MM.1S (cell line): Measurements from ENCODE around the gene LBHD1.

Experiments
- DNase-seq: peaks from one replicate; pipeline ENCODE4 v3.0.0-alpha.2; 2015
- H2AFZ ChIP-seq: fragments of 300-600 bp; sonication (generic); 2 replicates; pipeline ENCODE4 v1.6.0; 2016; ENCODE audit warnings: antibody characterized with exemption, low read length
- H3F3A ChIP-seq: fragments of 300-600 bp; sonication (generic); 2 replicates; pipeline ENCODE4 v1.6.1; 2016; ENCODE audit warnings: mild to moderate bottlenecking, antibody characterized with exemption, low read length, moderate library complexity, mixed read lengths; ENCODE audit not compliant: insufficient read depth
- H3K27ac ChIP-seq: fragments of 300-600 bp; sonication (generic); 2 replicates; pipeline ENCODE4 v1.5.1; 2016; ENCODE audit warnings: mild to moderate bottlenecking, low read length
- H3K27me3 ChIP-seq: fragments of 300-600 bp; sonication (generic); replicated peaks from 2 replicates; pipeline ENCODE4 v1.6.0; 2016; ENCODE audit warnings: low read length; ENCODE audit not compliant: insufficient read depth
- H3K36me3 ChIP-seq: fragments of 300-600 bp; sonication (generic); replicated peaks from 2 replicates; pipeline ENCODE4 v1.6.1; 2016; ENCODE audit warnings: mild to moderate bottlenecking, low read length, mixed read lengths; ENCODE audit not compliant: insufficient read depth
- H3K4me1 ChIP-seq: fragments of 300-600 bp; sonication (generic); 2 replicates; pipeline ENCODE4 v1.6.1; 2016; ENCODE audit warnings: low read length, mixed read lengths
- H3K4me2 ChIP-seq: fragments of 300-600 bp; sonication (generic); 2 replicates; pipeline ENCODE4 v1.6.0; 2016; ENCODE audit warnings: low read depth, low read length
- H3K4me3 ChIP-seq: fragments of 300-600 bp; sonication (generic); 2 replicates; pipeline ENCODE4 v1.5.1; 2016; ENCODE audit warnings: low read length, mixed read lengths
- H3K79me2 ChIP-seq: fragments of 300-600 bp; sonication (generic); 2 replicates; pipeline ENCODE4 v1.6.1; 2016; ENCODE audit warnings: mixed run types, low read length, mixed read lengths
- H3K9ac ChIP-seq: fragments of 300-600 bp; sonication (generic); 2 replicates; pipeline ENCODE4 v1.6.1; 2016; ENCODE audit warnings: low read length, mixed read lengths
- H3K9me2 ChIP-seq: fragments of 300-600 bp; sonication (generic); replicated peaks from 2 replicates; pipeline ENCODE4 v1.6.1; 2016; ENCODE audit warnings: mild to moderate bottlenecking, low read length, mixed read lengths; ENCODE audit not compliant: insufficient read depth
- H3K9me3 ChIP-seq: fragments of 300-600 bp; sonication (generic); replicated peaks from 2 replicates; pipeline ENCODE4 v1.6.1; 2016; ENCODE audit warnings: mild to moderate bottlenecking, low read length, mixed read lengths; ENCODE audit not compliant: insufficient read depth
- H4K20me1 ChIP-seq: fragments of 300-600 bp; sonication (generic); 2 replicates; pipeline ENCODE4 v1.6.1; 2016; ENCODE audit warnings: mild to moderate bottlenecking, low read length, moderate library complexity, mixed read lengths; ENCODE audit not compliant: insufficient read depth
- CTCF ChIP-seq: fragments of 300-600 bp; sonication (generic); IDR thresholded peaks from 2 replicates; pipeline ENCODE4 v1.5.1; 2016; ENCODE audit warnings: antibody characterized with exemption, low read length, mixed read lengths
- EZH2 ChIP-seq: fragments of 300-600 bp; sonication (generic); optimal IDR thresholded peaks from 2 replicates; pipeline ENCODE3; 2017; ENCODE audit warnings: low read depth, mild to moderate bottlenecking, antibody characterized with exemption, low read length, mixed read lengths
- EZH2phosphoT487 ChIP-seq: fragments of 300-600 bp; sonication (generic); IDR thresholded peaks from 2 replicates; pipeline ENCODE4 v1.6.1; 2018; ENCODE audit warnings: antibody characterized with exemption, low read length

Gene LBHD1

DNA sequence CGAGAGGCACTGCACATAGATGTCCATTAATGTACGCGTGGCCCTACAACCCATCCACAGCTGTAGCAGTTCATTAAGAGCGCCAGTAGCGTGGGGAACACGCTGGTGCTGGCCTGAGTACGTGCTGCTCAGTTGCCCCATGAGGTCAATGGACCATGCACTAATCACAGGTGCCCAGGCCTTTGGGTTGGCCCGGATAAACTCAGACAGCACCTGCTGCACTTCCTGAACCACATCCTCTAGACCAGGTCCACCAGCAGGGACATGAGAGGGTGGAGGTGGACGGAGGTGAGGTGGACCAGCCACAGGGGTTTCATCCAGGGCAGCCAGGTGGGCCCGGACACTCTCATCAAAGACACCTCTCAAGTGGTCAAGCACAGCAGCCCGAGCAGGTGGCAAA is 22.6 kb downstream of the LBHD1 start:
- Histone ChIP-seq H2AFZ (no peak overlapping the region), H4K20me1 (no peaks in the 10 kb centered on the region), H3F3A (peaks cover 12% of the 10 kb centered on the region), H3K4me1 (peaks cover 13% of the 10 kb centered on the region), H3K4me2 (no peak overlapping the region), H3K79me2 (peaks cover 53% of the 10 kb centered on the region), H3K9me3 (no peaks in the 10 kb centered on the region), H3K36me3 (no peaks in the 10 kb centered on the region), H3K27me3 (no peaks in the 10 kb centered on the region), H3K9ac (no peak overlapping the region), H3K9me2 (no peaks in the 10 kb centered on the region), H3K27ac (no peak overlapping the region), H3K4me3 (no peak overlapping the region)
- TF ChIP-seq EZH2phosphoT487 (no peak), EZH2 (no peak), CTCF (no peak)
- no peak for DNase-seq

- 0 out of 2 replicates have a peak, but pooled peaks cover 3% of the 10 kb centered on the region for H3K36me3 ChIP-seq
- no peak for DNase-seq
- H3K4me3 ChIP-seq: no peak overlapping the region
- H3K9me2 ChIP-seq: no peaks in the 10 kb centered on the region
- H3K4me2 ChIP-seq: no peak overlapping the region
- H2AFZ ChIP-seq: no peak overlapping the region
- peaks cover 59% of the 10 kb centered on the region for H3K79me2 ChIP-seq
- no peaks in the 10 kb centered on the region for H3K9me3 ChIP-seq
- no peak overlapping the region for H3K27ac ChIP-seq
- no peaks in the 10 kb centered on the region for H4K20me1 ChIP-seq
- TF ChIP-seq EZH2phosphoT487 (no peak), CTCF (no peak), EZH2 (no peak)
- H3K27me3 ChIP-seq: no peaks in the 10 kb centered on the region
- H3F3A ChIP-seq: peaks cover 8% of the 10 kb centered on the region
- H3K9ac ChIP-seq: no peak overlapping the region
- peaks cover 9% of the 10 kb centered on the region for H3K4me1 ChIP-seq
These were observed 23.1 kb downstream of the LBHD1 start for GRCh38 chr11:62648967-62649364.

DNA sequence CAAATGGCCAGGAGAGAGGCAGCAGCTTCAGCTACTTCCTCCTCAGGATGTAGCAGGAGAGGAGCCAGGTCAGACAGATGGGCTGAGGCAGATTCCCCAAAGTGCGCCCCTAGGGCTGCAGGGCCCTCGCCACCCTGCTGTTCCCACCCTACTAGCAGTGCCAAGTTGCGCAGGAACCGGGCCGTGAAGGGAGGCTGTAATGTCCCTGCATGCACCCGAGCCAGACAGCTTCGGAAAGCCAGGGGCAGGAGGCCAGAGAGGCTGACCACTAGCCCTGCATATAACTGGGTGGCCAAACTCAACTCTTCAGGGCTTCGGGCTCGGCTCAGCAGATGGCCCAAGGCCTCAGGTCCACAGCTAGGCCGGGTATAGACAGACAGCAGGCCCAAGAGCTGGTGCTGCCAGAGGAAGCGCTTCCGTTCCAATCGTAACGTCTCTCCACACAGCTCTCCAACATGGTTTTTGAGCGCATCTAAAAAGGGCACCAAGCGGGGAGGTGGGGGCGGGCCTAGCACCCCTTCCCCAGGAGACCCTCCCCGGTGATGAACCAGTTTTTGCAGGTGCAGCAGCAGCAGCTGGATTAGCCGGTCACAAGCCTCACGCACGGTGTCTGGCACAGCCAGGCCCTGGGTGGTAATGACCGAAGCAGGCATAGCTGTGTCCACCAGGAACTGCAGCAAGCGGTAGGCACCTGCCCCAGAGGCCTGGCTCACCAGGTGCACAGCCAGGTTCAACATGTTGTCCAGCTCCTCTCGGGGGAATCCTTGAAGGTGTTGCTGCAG is 23.7 kb downstream of the LBHD1 start:
- TF ChIP-seq EZH2: no peak
- no peak for TF ChIP-seq EZH2phosphoT487
- no peak for TF ChIP-seq CTCF
- H3F3A ChIP-seq: peaks cover 7% of the 10 kb centered on the region
- H3K79me2 ChIP-seq: peaks cover 64% of the 10 kb centered on the region
- no peak overlapping the region for H3K4me3 ChIP-seq
- no peak for DNase-seq
- no peak overlapping the region for H3K9ac ChIP-seq
- no peak overlapping the region for H3K27ac ChIP-seq
- H3K9me2 ChIP-seq: no peaks in the 10 kb centered on the region
- H3K27me3 ChIP-seq: no peaks in the 10 kb centered on the region
- peaks cover 9% of the 10 kb centered on the region for H3K4me1 ChIP-seq
- 0 out of 2 replicates have a peak, but pooled peaks cover 3% of the 10 kb centered on the region for H3K36me3 ChIP-seq
- no peak overlapping the region for H2AFZ ChIP-seq
- no peaks in the 10 kb centered on the region for H3K9me3 ChIP-seq
- H3K4me2 ChIP-seq: no peak overlapping the region
- H4K20me1 ChIP-seq: no peaks in the 10 kb centered on the region
